ENCODE measurements around the gene HOXC13. TPM values are rescaled to one million over a fixed set of nuclear protein-coding genes. Genes with fewer than 3 reads are reported as not detected.

The HOXC13 gene
- total RNA-seq, 2 experiments from 2014 or later, result 0.06 TPM; not detected in 1

GRCh38 chr12:53935383-53936341, 3.0 kb upstream of the HOXC13 start:
- Histone ChIP-seq H2AFZ (ENCODE audit: low read length) (no peak overlapping the region), H3K4me1 (ENCODE audit: insufficient read depth, low read length, poor library complexity, severe bottlenecking) (no peaks in the 10 kb centered on the region), H3K9me2 (ENCODE audit: insufficient read depth, low read length) (no peaks in the 10 kb centered on the region), H3K79me2 (ENCODE audit: insufficient read depth, low read depth, low read length) (no peaks in the 10 kb centered on the region), H3K9me3 (ENCODE audit: low read length) (no peaks in the 10 kb centered on the region), H3K27ac (ENCODE audit: low read depth, low read length, poor library complexity, severe bottlenecking) (no peak overlapping the region), H4K20me1 (ENCODE audit: insufficient read depth, low read length) (no peaks in the 10 kb centered on the region), H3K36me3 (ENCODE audit: insufficient read depth, low read length) (no peaks in the 10 kb centered on the region), H3K4me2 (ENCODE audit: low read length) (no peak overlapping the region), H3K4me3 (ENCODE audit: low read depth, low read length, poor library complexity, severe bottlenecking) (no peak overlapping the region)
- DNase-seq (ENCODE audit: low spot score), result no peak
- ChIA-PET CTCF (ENCODE audit: unreplicated experiment) (interaction anchor here (0.6 kb wide), 1 partner anchor 275 kb away, joined by 4 read pairs; no protein-coding TSS in a partner anchor), POLR2A (interaction anchor here (0.5 kb wide), 1 partner anchor 18 kb away, joined by 3 read pairs; no protein-coding TSS in a partner anchor)
- TF ChIP-seq EZH2phosphoT487 (IDR thresholded peaks at IDR 0.05; ENCODE audit: borderline replicate concordance, low read depth, low read length) (no peak), CTCF (conservative IDR thresholded peaks at IDR 0.05; ENCODE audit: low read length) (no peak)
- no TSS peak for BruUV-seq (replicated peaks)
- intact Hi-C loops (cut with micrococcal nuclease; ENCODE audit: unreplicated experiment), result no loop called here

- ChIA-PET CTCF (ENCODE audit: unreplicated experiment) (no interaction called here), POLR2A (no interaction called here)
- Histone ChIP-seq H3K9me2 (ENCODE audit: insufficient read depth, low read length) (no peaks in the 10 kb centered on the region), H3K4me3 (ENCODE audit: low read depth, low read length, poor library complexity, severe bottlenecking) (no peak overlapping the region), H3K79me2 (ENCODE audit: insufficient read depth, low read depth, low read length) (no peaks in the 10 kb centered on the region), H3K4me2 (ENCODE audit: low read length) (no peak overlapping the region), H3K27ac (ENCODE audit: low read depth, low read length, poor library complexity, severe bottlenecking) (no peak overlapping the region), H4K20me1 (ENCODE audit: insufficient read depth, low read length) (no peaks in the 10 kb centered on the region), H3K9me3 (ENCODE audit: low read length) (no peaks in the 10 kb centered on the region), H2AFZ (ENCODE audit: low read length) (no peak overlapping the region), H3K4me1 (ENCODE audit: insufficient read depth, low read length, poor library complexity, severe bottlenecking) (no peaks in the 10 kb centered on the region), H3K36me3 (ENCODE audit: insufficient read depth, low read length) (no peaks in the 10 kb centered on the region)
- no peak for TF ChIP-seq CTCF (conservative IDR thresholded peaks at IDR 0.05; ENCODE audit: low read length)
- no peak for TF ChIP-seq EZH2phosphoT487 (IDR thresholded peaks at IDR 0.05; ENCODE audit: borderline replicate concordance, low read depth, low read length)
- BruUV-seq (replicated peaks), result no TSS peak
- no peak for DNase-seq (ENCODE audit: low spot score)
- intact Hi-C loops (cut with micrococcal nuclease; ENCODE audit: unreplicated experiment), result no loop called here
These were observed 1.5 kb upstream of the HOXC13 start for GRCh38 chr12:53937099-53937498.
